OCI-LY3 (cell line): Measurements from ENCODE around the gene IL17RB.

Experiments used
- EZH2phosphoT487 ChIP-seq: fragments of 200-600 bp; shearing (Covaris generic); IDR thresholded peaks from 2 replicates; pipeline ENCODE4 v1.6.1; 2018; ENCODE audit warnings: antibody characterized with exemption, mixed run types, low read depth
- TF ChIP-seq, protein P1 (sequence below): fragments of 200-600, 300-600 bp; sonication (generic); IDR thresholded peaks from 2 replicates; pipeline ENCODE4 v1.5.1; 2014; ENCODE audit warnings: antibody characterized with exemption, low read length, low read depth

DNA sequence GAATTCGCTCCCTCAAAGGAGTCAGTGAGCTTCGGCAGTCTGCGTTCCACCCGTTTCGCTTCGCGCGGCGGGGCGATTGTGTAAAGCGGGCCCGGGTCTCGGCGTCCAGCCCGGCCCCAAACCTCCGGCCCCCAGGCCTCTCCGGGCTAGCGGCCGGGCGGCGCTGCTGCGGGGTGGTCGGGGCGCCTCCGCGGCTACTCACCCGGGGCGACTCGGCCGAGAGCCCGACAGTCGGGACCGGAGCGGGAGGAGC lies 561 bp upstream of the IL17RB start:
- TF ChIP-seq, protein P1, sequence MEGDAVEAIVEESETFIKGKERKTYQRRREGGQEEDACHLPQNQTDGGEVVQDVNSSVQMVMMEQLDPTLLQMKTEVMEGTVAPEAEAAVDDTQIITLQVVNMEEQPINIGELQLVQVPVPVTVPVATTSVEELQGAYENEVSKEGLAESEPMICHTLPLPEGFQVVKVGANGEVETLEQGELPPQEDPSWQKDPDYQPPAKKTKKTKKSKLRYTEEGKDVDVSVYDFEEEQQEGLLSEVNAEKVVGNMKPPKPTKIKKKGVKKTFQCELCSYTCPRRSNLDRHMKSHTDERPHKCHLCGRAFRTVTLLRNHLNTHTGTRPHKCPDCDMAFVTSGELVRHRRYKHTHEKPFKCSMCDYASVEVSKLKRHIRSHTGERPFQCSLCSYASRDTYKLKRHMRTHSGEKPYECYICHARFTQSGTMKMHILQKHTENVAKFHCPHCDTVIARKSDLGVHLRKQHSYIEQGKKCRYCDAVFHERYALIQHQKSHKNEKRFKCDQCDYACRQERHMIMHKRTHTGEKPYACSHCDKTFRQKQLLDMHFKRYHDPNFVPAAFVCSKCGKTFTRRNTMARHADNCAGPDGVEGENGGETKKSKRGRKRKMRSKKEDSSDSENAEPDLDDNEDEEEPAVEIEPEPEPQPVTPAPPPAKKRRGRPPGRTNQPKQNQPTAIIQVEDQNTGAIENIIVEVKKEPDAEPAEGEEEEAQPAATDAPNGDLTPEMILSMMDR = peak; percentile 1; the same call in 1 of the 2 replicates
- TF ChIP-seq EZH2phosphoT487 = no peak
